ENCODE measurements around the gene FABP3.

The FABP3 gene

DNA sequence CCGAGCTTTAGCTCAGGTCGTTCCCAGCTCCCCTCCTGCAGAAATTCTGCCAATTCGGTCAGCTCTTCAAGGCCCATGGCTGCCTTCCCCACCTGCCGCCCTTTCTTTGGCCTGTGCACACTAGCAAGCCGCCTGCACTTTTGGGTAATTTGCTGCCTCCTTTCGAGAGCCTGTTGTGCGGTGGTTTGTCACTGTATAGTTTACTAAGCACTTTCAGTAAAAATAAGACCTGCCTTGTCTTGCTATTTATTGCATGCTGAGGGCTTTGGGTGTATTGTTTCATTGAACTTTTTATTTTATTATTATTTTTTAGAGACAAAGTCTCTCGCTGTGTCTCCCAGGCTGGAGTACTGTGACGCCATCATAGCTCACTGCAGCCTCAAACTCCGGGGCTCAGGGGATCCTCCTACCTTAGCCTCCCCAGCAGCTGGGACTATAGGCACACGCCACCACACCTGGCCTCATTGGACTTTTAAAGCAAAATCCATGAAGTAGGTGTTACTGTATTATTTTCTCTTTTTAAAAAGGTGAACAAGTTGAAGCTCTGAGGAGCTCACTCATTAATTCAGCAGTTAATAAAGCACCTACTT is 1.1 kb upstream of the FABP3 start:
- no peak overlapping the region for H3K4me3 ChIP-seq (ENCODE audit: low read depth, low read length)

DNA sequence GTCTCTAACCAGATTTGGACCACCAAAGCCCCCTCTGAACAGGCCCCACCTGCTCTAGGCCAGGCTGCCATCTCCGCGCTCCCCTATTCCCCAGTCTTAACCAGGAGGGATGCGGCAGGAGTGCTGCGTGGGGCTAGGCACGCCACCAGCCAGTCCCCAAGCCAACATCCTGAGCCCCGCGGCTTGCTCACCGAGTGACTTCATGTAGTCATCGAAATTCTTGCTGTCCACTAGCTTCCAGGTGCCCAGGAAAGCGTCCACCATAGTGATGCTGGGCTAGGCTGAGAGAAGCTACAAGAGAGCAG is 173 bp downstream of the FABP3 start:
- H3K4me3 ChIP-seq (ENCODE audit: low read depth, low read length), result peak overlapping the region; percentile 49

DNA sequence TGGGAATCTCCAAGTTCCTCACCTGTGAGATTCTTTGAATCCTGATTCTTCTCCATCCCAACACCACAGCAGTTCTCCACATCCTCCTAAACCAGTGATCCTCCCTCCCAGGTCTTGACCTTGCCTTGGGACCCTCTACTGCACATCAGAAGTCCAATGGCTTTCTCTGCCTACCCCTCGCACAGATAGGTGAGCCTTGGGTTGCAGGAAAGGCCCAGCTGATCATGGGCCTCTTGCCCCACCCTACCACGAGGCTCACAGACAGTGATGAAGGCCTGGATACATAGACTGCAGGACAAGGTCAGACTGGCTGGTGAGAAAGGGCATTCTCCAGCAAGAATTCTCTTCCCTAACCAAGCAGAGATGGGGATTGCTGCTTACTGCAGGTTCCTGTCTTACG is 825 bp downstream of the FABP3 start:
- no peak overlapping the region for H3K4me3 ChIP-seq (ENCODE audit: low read depth, low read length)

DNA sequence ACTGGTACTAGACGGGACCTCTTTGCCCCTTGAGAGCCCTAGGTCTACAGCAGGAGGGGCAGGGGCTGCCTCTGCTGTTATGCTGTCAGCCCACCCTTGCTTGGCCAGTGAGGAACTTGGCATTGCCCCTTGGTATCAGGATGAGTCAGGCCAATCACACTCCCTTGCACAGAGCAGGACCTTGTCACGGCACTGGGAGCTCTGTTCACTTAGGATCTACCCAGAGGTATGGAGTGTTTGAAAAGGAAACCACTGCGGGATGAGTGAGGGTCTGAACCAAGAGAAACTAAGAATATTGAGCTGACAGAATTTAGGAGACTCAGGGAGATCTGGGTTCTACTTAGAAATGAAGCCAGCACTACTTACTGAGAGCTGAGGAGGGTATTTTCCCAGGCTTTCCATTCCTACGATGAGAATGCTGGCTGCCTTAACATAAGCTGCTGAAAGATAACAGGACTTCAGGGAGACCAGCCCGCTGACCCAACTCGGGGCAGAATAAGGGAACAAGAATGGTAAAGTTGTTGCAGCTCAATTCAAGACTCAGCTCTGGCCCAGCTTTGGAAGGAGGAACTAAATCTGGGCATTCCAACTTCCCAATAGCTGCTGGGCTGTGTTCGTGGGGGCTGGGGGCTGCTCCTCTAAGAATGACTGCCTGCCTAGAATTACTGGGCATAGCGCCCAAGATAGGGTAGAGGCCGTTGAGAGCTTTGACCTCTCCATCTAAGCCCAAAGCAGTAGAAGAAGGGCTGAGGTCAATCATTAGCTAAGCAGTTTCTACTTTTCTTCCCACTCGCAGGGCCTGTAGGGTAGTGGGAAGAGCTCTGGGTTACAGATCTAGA is 1.5 kb downstream of the FABP3 start:
- H3K4me3 ChIP-seq (ENCODE audit: low read depth, low read length), result no peak overlapping the region

DNA sequence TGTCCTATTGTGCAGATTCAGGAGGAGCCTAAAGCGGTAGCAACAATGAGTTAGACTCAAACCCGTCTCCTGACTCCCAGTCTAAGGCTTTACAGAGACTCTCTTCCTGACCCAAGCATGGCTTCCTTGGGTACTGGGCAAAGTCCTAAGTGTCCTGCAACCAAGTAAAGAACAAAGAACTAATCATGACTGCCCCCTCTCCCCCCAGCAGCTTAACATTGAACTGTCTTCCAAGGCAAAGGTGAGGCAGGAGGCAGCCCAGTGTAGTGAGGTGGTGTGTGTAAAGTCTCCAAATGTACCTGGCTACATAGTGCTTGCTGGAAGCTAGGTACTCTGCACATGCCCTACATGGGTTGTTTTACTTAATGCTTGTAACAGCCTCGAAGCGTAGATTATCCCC is 2.3 kb downstream of the FABP3 start:
- no peak overlapping the region for H3K4me3 ChIP-seq (ENCODE audit: low read depth, low read length)

DNA sequence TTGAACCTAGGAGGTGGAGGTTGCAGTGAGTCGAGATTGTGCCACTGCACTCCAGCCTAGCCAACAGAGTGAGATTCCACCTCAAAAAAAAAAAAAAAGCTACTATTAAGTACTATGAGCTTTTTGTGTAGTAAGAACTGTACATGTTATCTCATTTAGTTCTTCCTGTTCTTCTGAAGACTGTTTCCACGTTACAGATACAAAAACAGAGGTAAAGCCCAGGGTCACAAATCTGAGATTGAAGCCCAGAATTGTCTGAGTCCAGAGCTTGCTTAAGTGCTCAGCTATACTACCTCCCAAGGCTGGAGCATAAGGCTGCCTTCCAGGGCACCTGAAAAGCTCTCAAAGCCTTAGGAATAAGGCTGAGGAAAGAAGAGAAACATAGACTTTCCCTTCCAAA is 2.9 kb downstream of the FABP3 start:
- no peak overlapping the region for H3K4me3 ChIP-seq (ENCODE audit: low read depth, low read length)

DNA sequence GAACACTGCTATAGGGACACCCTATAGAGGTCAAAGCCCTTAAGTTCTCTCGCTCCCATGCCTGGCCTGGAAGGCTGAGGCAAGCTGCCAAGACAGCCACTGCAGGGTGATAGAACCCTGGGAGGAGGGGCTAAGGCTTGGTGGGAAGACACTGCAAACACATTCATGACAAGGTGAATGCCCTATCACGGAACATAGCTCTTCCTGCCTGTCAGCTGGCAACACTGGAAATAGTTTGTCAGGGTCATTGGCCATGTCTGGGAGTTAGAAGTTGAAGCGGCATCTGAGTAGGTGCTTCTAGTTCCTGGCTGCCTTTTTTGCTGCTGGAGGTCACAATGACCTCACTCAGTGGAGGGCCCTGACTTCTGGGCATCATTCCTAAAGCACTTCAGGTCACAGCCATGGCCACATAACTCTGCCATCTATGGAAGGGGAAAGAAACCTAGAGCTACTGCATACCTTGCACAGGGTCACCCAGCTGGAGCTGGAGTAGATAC is 4.2 kb downstream of the FABP3 start:
- H3K4me3 ChIP-seq (ENCODE audit: low read depth, low read length), result no peak overlapping the region

DNA sequence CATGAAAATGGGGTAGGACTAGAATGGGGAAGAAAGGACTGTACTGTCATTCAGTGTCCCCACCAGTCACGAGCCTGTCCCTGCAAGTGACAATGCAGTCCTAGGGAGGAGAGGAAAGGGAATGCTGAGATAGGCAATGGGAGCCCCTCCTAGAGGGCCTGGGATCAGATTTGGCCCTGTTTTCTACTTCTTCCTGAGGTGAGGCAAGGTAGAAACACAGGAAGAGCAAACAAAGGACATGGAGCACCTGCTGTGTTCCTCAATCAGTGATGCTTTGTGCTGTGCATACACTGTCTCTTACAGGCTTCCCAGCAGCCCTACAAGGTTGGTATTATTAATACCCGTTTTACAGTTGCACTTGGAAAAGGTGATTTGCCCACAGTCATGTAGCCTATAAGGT is 6.1 kb downstream of the FABP3 start:
- H3K4me3 ChIP-seq (ENCODE audit: low read depth, low read length), result no peak overlapping the region

DNA sequence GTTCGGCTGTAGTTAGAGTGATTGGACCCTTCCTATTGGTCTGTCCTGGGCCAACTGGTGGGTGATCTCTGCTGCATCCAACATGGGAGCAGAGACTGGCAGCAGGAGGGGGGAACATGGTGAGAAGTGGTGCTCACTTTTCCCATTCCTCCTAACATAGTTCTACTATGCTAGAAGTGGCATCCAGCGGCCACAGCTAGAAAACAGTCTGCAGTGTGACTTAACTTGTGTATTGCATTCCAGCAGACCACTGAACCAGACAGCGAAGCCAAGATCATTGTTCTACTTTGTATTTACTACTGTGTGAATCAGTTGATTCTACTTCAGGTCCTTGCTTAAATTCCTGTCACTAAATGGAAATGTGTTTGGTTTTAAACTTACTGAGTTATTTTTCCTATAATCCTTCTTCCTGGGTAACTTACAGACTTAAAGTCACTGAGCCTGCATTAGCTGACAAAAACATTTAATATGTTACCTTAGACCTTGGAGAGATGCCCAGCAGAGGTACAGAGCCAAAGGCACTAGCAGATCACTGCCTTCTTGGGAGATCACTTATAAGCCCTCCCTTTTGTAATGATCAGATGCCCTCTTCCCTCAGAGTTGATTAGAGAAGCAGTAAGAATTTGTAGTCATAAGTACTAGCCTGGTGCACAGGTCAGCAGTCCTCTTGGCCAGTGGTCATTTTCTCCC is 8.2 kb downstream of the FABP3 start:
- H3K4me3 ChIP-seq (ENCODE audit: low read depth, low read length), result no peak overlapping the region

DNA sequence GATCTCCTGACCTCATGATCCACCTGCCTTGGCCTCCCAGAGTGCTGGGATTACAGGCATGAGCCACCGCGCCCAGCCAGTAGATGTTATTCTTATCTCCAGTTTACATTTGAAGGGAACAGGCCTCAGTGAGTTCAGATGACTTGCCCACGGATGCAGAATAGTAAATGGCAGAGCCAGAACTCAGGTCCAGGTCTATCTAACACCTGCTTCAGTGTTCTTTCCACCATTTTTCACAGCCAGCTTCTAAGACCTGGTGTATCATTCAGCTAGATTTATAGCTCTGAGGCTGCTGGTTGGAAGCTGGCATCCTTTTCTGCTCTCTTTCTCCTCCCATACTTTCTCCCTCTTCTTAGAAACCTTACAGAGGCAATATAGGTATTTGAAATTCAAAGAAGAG is 10.8 kb downstream of the FABP3 start:
- H3K4me3 ChIP-seq (ENCODE audit: low read depth, low read length), result no peak overlapping the region

DNA sequence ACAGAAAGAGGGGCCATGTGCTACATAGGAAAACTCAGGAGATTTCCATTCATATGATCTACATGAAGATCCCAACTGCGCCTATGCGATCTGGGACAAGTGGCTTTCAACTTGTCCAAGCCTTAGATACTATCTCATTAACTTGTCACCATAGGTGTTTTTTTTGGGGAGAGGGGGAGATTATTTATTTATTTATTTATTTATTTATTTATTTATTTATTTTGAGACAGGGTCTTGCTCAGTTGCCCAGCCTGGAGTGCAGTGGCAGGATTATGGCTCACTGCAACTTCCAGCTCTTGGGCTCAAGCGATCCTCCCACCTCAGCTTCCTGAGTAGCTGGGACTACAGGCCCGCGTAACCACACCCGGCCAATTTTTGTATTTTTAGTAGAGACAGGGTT is 11.3 kb downstream of the FABP3 start:
- H3K4me3 ChIP-seq (ENCODE audit: low read depth, low read length), result no peak overlapping the region

DNA sequence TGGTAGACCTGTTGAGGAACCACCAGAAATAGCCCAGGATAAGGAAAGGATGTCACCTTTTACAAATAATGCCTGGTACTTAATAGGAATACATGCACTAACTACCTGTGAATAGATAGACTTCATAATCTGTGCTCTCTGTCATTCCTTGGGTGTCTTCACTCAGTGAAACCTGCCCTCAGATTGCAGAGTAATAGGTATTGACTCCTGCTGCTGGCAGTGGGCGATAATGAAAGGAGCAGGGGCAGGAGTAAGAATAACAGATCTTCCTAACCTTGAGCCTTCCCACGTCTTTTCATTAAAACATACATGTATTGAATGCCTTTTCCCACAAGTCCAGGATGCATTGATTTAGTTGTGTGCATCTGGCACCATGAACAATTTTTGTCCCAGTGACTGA is 16.4 kb downstream of the FABP3 start:
- H3K4me3 ChIP-seq (ENCODE audit: low read depth, low read length), result no peak overlapping the region

DNA sequence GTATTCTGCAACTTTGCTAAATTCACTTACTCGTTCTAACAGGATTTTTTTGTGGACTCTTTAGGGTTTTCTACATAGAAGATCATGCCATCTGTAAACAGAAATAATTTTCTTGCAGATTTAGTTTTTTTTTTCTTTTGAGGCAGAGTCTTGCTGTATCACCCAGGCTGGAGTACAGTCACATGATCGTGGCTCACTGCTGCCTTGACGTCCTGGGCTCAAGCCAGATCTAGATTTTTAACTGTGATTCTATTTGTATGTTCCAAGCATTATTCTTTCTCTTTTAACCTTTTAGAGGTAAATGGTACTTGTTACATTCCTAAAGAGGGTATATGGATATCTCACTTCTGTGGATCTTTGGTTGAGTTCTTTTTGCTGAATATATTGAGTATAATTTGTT is 18.6 kb downstream of the FABP3 start:
- H3K4me3 ChIP-seq (ENCODE audit: low read depth, low read length), result no peak overlapping the region

DNA sequence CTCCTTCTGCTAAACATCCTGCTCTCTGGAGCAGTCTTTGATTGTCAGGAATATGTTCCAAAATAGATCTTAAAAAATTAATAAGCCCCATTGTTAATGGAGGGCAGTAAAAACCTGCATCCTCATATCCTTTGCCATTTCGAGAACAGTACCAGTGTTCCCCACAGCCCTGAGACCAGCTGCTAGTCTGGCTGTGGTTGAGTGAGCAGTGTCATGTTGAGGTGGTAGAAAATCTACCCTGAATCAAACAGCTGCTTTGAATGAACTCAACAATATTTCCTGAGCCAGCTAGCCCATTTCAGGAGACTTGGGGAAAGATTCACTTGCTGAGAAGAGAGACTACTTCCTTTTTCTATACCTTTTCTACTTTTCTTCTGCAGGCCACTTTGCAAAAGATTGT is 24.4 kb downstream of the FABP3 start:
- no peak overlapping the region for H3K4me3 ChIP-seq (ENCODE audit: low read depth, low read length)

DNA sequence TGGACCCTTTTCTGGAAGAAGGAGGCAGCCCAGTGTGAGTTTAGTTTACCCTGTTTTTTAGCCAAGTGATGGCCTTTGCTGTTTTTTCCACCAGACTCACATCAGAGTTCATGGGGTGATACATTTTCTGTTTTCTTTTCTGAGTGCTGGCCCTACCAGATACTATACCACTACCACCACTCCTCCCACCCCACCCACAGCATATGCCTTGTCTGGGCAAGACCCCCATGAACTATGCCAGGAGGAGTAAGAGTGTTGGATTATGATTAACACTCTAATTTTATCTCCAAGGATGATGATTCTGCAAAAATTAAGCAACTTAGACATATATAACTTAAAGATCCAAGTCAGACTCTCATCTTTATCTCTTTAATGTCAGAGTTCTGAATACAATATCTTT is 26.1 kb downstream of the FABP3 start:
- no peak overlapping the region for H3K4me3 ChIP-seq (ENCODE audit: low read depth, low read length)

DNA sequence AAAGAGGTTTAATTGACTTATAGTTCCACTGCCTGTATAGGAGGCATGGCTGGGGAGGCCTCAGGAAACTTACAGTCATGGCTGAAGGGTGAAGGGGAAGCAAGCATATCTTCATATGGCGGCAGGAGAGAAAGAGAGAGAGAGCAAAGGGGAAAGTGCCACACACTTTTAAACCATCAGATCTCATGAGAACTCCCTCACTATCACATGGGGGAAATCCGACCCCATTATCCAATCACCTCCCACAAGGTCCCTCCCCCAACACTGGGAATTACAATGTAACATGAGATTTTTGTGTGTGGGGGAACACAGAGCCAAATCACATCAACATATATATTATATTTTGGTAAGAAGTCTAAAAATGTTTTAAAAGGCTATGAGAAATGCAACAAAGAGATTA is 27.2 kb downstream of the FABP3 start:
- no peak overlapping the region for H3K4me3 ChIP-seq (ENCODE audit: low read depth, low read length)

DNA sequence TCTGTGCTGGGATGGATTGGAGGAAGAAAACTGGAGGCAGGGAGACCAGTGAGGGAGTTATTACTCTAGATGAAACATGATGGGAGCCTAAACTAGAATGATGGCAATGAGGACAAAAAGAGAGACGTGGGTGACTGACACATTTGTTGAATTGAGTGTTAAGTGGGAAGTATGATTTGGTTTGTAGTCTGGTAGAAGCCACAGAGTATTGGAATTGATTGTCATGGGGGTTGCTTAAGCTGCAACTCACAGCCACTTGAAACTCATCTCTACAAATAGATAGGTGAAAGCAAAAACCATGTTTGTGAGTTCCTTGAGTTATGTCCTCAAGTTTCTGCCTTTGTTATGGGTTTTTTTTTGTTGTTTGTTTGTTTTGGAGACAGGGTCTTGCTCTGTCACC is 28.4 kb downstream of the FABP3 start:
- no peak overlapping the region for H3K4me3 ChIP-seq (ENCODE audit: low read depth, low read length)

DNA sequence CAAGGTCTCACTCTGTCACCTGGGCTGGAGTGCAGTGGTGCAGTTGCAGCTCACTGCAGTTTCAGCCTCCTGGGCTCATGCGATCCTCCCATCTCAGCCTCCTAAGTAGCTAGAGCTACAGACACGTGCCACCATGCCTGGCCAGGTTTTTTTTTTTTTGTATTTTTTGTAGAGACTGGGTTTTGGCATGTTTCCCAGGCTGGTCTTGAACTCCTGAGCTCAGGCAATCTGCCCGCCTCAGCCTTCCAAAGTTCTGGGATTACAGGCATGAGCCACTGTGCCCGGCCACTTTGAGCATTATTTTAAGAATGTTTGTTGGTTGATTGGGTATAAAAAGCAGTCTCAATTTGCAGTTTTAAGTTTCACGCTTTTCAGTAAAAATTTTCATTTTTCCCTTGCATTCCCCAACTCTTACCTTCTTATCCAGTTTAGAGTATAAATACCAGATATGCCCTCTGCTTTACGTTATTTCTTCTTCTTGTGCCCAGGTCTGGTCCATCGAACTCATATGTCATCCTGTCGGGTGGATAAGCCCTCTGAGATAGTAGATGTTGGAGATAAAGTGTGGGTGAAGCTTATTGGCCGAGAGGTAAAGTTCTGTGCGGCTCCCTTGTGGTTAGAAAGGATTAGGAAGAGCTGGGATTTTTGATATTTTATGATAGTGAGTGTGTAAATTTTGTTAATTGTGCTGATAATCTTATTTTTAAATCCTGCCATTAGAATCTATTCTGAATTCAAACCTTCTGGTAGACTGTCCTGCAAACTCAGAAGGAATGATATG is 36.0 kb downstream of the FABP3 start:
- H3K4me3 ChIP-seq (ENCODE audit: low read depth, low read length), result no peak overlapping the region

DNA sequence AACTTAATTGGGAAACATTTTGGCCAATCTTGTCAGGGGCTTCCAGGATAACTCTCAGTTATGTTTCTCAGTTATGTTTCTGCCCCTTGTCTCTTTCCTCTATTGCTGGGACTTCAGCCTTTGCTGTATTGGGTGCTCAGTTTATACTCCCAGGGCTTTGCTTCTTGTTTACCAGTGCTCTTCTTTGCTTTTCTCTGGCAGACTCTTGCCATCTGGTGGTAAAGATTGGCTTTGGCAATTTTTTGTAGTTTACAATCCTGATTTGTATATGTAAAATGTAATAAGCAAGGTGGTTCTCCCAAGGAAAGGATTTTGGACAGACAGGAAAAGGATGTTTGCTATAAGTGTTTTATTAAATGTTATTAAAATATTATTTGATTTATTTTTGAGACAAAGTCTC is 37.9 kb downstream of the FABP3 start:
- no peak overlapping the region for H3K4me3 ChIP-seq (ENCODE audit: low read depth, low read length)

DNA sequence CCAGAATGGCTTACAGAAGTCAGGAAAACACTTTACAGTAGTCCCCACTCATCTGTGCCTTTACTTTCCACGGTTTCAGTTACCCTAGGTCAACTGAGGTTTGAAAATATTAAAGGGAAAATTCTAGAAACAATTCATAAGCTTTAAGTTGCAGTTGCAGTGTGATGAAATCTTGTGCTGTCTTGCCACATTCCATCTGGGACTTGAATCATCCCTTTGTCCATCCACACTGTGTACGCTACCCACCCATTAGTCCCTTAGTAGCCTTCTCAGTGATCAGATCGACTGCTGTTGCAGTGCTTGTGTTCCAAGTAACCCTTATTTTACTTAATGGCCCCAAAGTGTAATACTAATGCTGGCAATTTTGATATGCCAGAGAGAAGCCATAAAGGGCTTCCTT is 45.5 kb downstream of the FABP3 start:
- H3K4me3 ChIP-seq (ENCODE audit: low read depth, low read length), result no peak overlapping the region

DNA sequence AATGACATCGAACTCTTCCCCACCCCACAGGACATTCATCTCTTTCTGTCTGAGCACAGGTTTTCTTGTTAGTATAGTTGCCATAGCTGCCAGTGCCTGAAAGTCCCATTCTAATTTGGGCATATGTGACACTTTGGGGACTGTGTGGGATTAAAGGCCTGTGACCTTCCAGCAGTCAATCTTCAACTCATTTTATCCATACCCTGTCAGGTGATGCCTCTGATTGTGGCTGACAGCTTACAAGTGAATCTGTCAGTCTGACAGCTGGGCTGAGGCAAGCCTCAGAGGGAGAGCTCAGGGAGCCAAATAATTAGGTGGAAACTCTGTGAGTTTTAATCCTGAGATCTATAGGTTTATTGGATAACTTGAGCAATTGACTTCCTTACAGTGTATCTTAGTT is 46.4 kb downstream of the FABP3 start:
- no peak overlapping the region for H3K4me3 ChIP-seq (ENCODE audit: low read depth, low read length)

DNA sequence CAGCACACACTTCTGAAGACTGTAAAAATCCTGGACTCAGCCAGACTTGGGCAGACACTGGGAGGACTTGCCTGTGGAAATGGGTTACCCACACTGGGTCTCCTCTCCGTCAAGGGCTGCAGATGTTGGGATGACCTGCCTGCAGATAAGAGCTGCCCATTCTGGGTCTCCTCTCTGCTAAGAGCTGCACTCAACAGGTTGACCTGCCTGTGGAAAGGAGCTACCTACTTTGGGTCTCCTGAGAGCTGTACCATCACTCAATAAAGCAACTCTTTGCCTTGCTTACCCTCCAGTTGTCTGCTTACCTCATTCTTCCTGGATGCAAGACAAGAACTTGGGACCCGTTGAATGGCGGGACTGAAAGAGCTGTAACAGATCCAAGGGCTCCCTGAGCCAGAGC is 47.9 kb downstream of the FABP3 start:
- no peak overlapping the region for H3K4me3 ChIP-seq (ENCODE audit: low read depth, low read length)
